HL-60 (cell line): ENCODE results near the gene VDR.

Source experiments
- DNase-seq, 2 experiments: peaks; one replicate each; pipeline ENCODE4 v3.0.0-alpha.2; 2010 to 2020; ENCODE audit warnings: low read depth in 1 of 2, low spot score in 1 of 2
- H3K27ac ChIP-seq: fragments of 250-450 bp; sonication (Bioruptor Pico); replicated peaks from 2 replicates; pipeline ENCODE4 v1.5.1; 2020; ENCODE audit warnings: mild to moderate bottlenecking, moderate library complexity
- H3K27me3 ChIP-seq: fragments of 250-450 bp; sonication (Bioruptor Pico); 2 replicates; pipeline ENCODE4 v1.5.1; 2021; ENCODE audit warnings: mild to moderate bottlenecking, moderate library complexity; ENCODE audit not compliant: insufficient read depth, poor library complexity, severe bottlenecking
- H3K4me3 ChIP-seq: replicated peaks from 2 replicates; pipeline ENCODE4 v1.5.1; 2011; ENCODE audit warnings: mild to moderate bottlenecking, control low read depth, low read length; ENCODE audit not compliant: insufficient read depth
- GABPA ChIP-seq: IDR thresholded peaks from 2 replicates; pipeline ENCODE4 v1.6.1; 2012; ENCODE audit warnings: low read depth
- POLR2AphosphoS5 ChIP-seq: IDR thresholded peaks from 2 replicates; pipeline ENCODE4 v1.6.1; 2012; ENCODE audit warnings: low read depth
- REST ChIP-seq: IDR thresholded peaks from 2 replicates; pipeline ENCODE4 v1.6.1; 2012; ENCODE audit warnings: low read depth; ENCODE audit not compliant: insufficient replicate concordance
- SPI1 ChIP-seq: IDR thresholded peaks from 2 replicates; pipeline ENCODE4 v1.6.1; 2012; ENCODE audit warnings: low read depth, mild to moderate bottlenecking, borderline replicate concordance
- TF ChIP-seq, protein P1 (sequence below): IDR thresholded peaks from one replicate; pipeline ENCODE4 v1.5.1; 2011; ENCODE audit warnings: low read length, control low read depth, inconsistent platforms; ENCODE audit not compliant: insufficient read depth

The VDR gene

GRCh38 chr12:47829584-47829983 is 75.2 kb downstream of the VDR start:
- no peak overlapping the region; the same call in 1 of the 2 replicates for H3K27ac ChIP-seq
- TF ChIP-seq GABPA (no peak), POLR2AphosphoS5 (no peak), REST (no peak), SPI1 (no peak)
- TF ChIP-seq, protein P1, sequence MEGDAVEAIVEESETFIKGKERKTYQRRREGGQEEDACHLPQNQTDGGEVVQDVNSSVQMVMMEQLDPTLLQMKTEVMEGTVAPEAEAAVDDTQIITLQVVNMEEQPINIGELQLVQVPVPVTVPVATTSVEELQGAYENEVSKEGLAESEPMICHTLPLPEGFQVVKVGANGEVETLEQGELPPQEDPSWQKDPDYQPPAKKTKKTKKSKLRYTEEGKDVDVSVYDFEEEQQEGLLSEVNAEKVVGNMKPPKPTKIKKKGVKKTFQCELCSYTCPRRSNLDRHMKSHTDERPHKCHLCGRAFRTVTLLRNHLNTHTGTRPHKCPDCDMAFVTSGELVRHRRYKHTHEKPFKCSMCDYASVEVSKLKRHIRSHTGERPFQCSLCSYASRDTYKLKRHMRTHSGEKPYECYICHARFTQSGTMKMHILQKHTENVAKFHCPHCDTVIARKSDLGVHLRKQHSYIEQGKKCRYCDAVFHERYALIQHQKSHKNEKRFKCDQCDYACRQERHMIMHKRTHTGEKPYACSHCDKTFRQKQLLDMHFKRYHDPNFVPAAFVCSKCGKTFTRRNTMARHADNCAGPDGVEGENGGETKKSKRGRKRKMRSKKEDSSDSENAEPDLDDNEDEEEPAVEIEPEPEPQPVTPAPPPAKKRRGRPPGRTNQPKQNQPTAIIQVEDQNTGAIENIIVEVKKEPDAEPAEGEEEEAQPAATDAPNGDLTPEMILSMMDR = no peak
- no peaks in the 10 kb centered on the region for H3K27me3 ChIP-seq
- no peak overlapping the region for H3K4me3 ChIP-seq
- no peak for DNase-seq

GRCh38 chr12:47828976-47829482 is 75.8 kb downstream of the VDR start:
- H3K27ac ChIP-seq = peak overlapping the region; percentile 19
- H3K4me3 ChIP-seq = no peak overlapping the region
- H3K27me3 ChIP-seq = no peaks in the 10 kb centered on the region
- no peak for TF ChIP-seq GABPA
- TF ChIP-seq SPI1 = peak; percentile 59; the same call in 1 of the 2 replicates
- peak in 1 of 2 experiments; percentile 65 for DNase-seq

- no peak for TF ChIP-seq REST
- TF ChIP-seq, protein P1 = no peak
- TF ChIP-seq POLR2AphosphoS5 = no peak
- no peak for TF ChIP-seq SPI1
- TF ChIP-seq GABPA = no peak
- Histone ChIP-seq H3K27me3 (no peaks in the 10 kb centered on the region), H3K27ac (no peak overlapping the region), H3K4me3 (no peak overlapping the region)
- DNase-seq = no peak
These were observed 76.5 kb downstream of the VDR start for GRCh38 chr12:47828008-47828975.

DNA sequence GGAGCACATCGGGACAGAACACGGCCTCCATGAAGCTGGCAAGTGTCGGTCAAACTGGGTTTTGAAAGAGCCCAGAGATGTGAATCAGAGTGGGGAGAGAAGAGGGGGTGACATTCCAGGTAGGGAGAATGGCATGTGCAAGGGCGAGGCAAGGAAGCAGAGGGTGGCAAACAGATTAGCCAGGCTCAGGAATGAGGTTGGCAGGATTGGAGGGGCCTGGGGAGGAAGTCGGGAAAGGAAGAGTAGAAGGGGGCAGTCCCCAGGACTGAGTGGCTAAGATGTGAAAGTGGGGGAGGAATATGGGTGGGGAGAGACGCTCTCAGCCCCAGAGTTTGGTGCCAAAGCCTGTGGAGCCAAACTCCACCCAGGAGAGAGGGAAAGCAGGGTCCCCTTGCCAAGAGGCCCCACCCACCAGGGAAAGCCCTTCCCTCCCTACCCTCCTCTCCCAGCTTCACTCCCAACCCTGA is 79.6 kb downstream of the VDR start:
- no peak for DNase-seq
- H3K27ac ChIP-seq = no peak overlapping the region
- no peak overlapping the region for H3K4me3 ChIP-seq
- TF ChIP-seq, protein P1 = no peak
- no peak for TF ChIP-seq SPI1
- no peak for TF ChIP-seq REST
- TF ChIP-seq GABPA = no peak
- no peak for TF ChIP-seq POLR2AphosphoS5
- H3K27me3 ChIP-seq = no peaks in the 10 kb centered on the region
